AG04449 (cell line): ENCODE measurements around the gene SLC39A6.
"Not testable (repeated sequence)": the region's sequence is repeated elsewhere in the genome, so short reads cannot be mapped to it uniquely, and the experiment has no call there.

Experiments used
- CTCF ChIA-PET: fragments of 350-600 bp; formaldehyde crosslinking; extraction: SDS; loops from one replicate; lab custom pipeline; 2021; ENCODE audit warnings: antibody characterized with exemption; lab: Yijun Ruan, JAX
- POLR2A ChIA-PET: fragments of 400-600, 350-600 bp; formaldehyde crosslinking; extraction: SDS; loops from one replicate; lab custom pipeline; 2020; ENCODE audit warnings: antibody characterized with exemption, inconsistent platforms; lab: Yijun Ruan, JAX
- DNase-seq: peaks from one replicate; pipeline ENCODE4 v3.0.0-alpha.2; 2010; ENCODE audit warnings: low read depth, low spot score
- H3K4me3 ChIP-seq: 2 replicates; pipeline ENCODE4 v1.5.1; 2011; ENCODE audit warnings: low read depth, mild to moderate bottlenecking, control low read depth, low read length
- TF ChIP-seq, protein P1 (sequence below): IDR thresholded peaks from one replicate; pipeline ENCODE4 v1.5.1; 2011; ENCODE audit warnings: mild to moderate bottlenecking, moderate library complexity, low read length, control low read depth, inconsistent platforms; ENCODE audit not compliant: insufficient read depth; ENCODE audit errors: missing control alignments

The SLC39A6 gene

DNA sequence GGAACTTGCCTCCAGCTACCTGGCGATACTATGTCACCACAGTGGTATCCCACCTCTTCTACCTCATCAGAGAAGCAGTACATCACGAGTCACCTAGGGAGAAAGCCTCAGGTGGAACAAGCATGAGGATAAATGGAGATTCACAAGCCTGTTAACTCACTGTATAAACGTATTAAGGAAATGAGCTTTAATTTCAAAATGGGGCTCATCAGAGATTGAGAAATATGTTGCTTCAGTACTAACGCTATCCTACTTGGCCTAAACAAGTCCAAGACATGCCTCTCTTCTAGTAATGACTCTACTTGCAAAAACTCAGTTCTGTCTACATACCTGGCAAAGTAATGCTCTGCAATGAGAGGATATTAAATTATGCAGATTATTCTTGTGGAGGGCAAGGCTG lies 4.3 kb downstream of the SLC39A6 start:
- no peak for DNase-seq
- H3K4me3 ChIP-seq: no peak overlapping the region
- TF ChIP-seq, protein P1, sequence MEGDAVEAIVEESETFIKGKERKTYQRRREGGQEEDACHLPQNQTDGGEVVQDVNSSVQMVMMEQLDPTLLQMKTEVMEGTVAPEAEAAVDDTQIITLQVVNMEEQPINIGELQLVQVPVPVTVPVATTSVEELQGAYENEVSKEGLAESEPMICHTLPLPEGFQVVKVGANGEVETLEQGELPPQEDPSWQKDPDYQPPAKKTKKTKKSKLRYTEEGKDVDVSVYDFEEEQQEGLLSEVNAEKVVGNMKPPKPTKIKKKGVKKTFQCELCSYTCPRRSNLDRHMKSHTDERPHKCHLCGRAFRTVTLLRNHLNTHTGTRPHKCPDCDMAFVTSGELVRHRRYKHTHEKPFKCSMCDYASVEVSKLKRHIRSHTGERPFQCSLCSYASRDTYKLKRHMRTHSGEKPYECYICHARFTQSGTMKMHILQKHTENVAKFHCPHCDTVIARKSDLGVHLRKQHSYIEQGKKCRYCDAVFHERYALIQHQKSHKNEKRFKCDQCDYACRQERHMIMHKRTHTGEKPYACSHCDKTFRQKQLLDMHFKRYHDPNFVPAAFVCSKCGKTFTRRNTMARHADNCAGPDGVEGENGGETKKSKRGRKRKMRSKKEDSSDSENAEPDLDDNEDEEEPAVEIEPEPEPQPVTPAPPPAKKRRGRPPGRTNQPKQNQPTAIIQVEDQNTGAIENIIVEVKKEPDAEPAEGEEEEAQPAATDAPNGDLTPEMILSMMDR: no peak
- CTCF ChIA-PET: no interaction called here
- POLR2A ChIA-PET: no interaction called here

GRCh38 chr18:36120297-36120696 lies 8.8 kb downstream of the SLC39A6 start:
- DNase-seq: no peak
- TF ChIP-seq, protein P1: no peak
- CTCF ChIA-PET: interaction anchor here (1.4 to 3.3 kb wide), 5 partner anchors 9 to 164 kb away, joined by 3 to 13 read pairs (median 6); partner anchors contain the start of gene SLC39A6

GRCh38 chr18:36116771-36117170 lies 12.4 kb downstream of the SLC39A6 start:
- H3K4me3 ChIP-seq, POLR2A ChIA-PET, DNase-seq: not testable (repeated sequence)
- CTCF ChIA-PET: interaction anchor here (1.4 kb wide), 1 partner anchor 11 kb away, joined by 3 read pairs; no protein-coding TSS in a partner anchor

More at GRCh38 chr18:36120297-36120696, 8.8 kb downstream of the SLC39A6 start:
- POLR2A ChIA-PET: no interaction called here
- no peak overlapping the region for H3K4me3 ChIP-seq

DNA sequence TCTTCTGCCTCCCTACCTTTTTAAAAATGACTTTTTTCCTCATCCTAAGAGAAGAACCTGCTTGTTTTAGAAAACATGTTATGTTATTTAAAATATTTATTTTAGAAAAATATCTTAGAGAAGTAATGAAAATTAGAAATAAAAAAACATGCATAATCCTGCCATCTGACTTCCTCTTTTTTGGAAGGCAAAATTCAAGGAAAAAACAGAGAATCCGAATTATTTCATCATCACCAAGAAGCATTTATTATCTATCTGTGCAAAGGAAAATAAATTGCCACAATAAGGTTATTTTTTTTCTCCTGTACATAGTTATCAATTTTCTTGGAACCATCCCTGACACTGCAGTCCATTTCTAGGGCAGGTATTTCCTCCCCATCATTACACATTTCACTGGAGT lies 14.4 kb downstream of the SLC39A6 start:
- CTCF ChIA-PET: no interaction called here
- POLR2A ChIA-PET: no interaction called here

DNA sequence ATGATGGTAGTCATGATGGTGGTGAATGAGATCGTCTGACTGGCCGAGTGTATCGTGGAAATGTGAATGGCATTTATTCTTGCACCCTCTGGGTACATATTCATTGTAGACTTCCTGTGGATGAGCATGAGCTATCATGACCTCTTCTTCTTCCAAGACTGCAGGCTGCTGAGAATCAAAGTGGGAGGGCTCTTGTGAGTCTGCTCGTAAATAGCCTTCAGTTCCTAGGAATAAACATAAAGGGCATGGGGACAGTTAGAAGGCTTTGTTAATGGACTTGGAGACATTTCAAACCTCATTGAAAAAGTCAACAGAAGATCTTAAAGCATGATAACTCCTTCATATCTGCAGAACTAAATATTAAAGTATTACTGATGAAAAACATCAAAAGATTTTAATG lies 14.9 kb downstream of the SLC39A6 start:
- ChIA-PET CTCF (no interaction called here), POLR2A (no interaction called here)
- H3K4me3 ChIP-seq: no peak overlapping the region
- TF ChIP-seq, protein P1: no peak
- no peak for DNase-seq

More for the DNA sequence above, 14.4 kb downstream of the SLC39A6 start:
- no peak for DNase-seq
- TF ChIP-seq, protein P1: no peak
- H3K4me3 ChIP-seq: no peak overlapping the region

GRCh38 chr18:36112302-36112701 lies 16.8 kb downstream of the SLC39A6 start:
- DNase-seq: no peak
- CTCF ChIA-PET: interaction anchor here (1.1 to 1.2 kb wide), 2 partner anchors 17 to 698 kb away, joined by 3 read pairs; no protein-coding TSS in a partner anchor
- POLR2A ChIA-PET: no interaction called here

DNA sequence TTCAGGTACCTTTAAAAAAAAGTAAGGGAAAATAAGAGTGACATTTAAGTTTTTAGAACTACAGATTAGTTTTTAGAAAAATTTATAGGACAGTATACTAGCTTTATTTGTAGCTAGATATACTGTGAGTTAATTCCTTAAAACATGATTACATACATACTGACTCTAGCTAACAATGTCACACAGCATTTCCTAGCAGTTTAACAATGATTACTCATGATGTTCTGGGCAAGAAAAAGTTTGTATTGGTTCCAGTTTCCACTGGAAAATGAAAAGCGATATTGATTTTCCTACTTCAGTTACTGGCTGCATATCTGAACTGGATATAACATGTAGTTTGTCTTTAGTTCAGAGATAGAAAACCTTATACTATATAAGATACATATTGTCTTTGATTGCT lies 19.4 kb downstream of the SLC39A6 start:
- TF ChIP-seq, protein P1: no peak
- ChIA-PET CTCF (interaction anchor here (0.8 to 1.3 kb wide), 3 partner anchors 14 to 175 kb away, joined by 3 to 5 read pairs (median 4); no protein-coding TSS in a partner anchor), POLR2A (no interaction called here)
- no peak overlapping the region for H3K4me3 ChIP-seq
- no peak for DNase-seq

More at GRCh38 chr18:36112302-36112701, 16.8 kb downstream of the SLC39A6 start:
- TF ChIP-seq, protein P1: no peak
- no peak overlapping the region for H3K4me3 ChIP-seq
